HEK293 (cell line): Measurements from ENCODE around the gene LMBRD2.
A peak's percentile ranks its signal among the peaks of the same experiment; 100 is the strongest.

Experiments used
- CTCF ChIP-seq: fragments of 450-650 bp; formaldehyde crosslinking; IDR thresholded peaks from 2 replicates; pipeline ENCODE4 v1.5.1; 2016; ENCODE audit warnings: missing biosample characterization, missing genetic modification characterization
- EGR2 ChIP-seq: fragments of 450-650 bp; formaldehyde crosslinking; IDR thresholded peaks from 2 replicates; pipeline ENCODE4 v1.5.1; 2016; ENCODE audit warnings: low read depth, missing biosample characterization, missing genetic modification characterization
- GLI4 ChIP-seq: fragments of 450-650 bp; formaldehyde crosslinking; IDR thresholded peaks from 2 replicates; pipeline ENCODE4 v1.5.1; 2016; ENCODE audit warnings: missing biosample characterization, missing genetic modification characterization
- GLIS2 ChIP-seq: fragments of 450-650 bp; formaldehyde crosslinking; IDR thresholded peaks from 2 replicates; pipeline ENCODE4 v1.5.1; 2016; ENCODE audit warnings: missing biosample characterization, missing genetic modification characterization
- HOXC10 ChIP-seq: sonication (generic); formaldehyde crosslinking; IDR thresholded peaks from 2 replicates; pipeline ENCODE4 v1.8.1; 2023; ENCODE audit warnings: mild to moderate bottlenecking, missing genetic modification reagents
- INSM2 ChIP-seq: fragments of 450-650 bp; formaldehyde crosslinking; IDR thresholded peaks from 2 replicates; pipeline ENCODE4 v1.5.1; 2016; ENCODE audit warnings: missing biosample characterization, missing genetic modification characterization
- SCRT2 ChIP-seq: fragments of 450-650 bp; formaldehyde crosslinking; IDR thresholded peaks from 2 replicates; pipeline ENCODE4 v1.5.1; 2016; ENCODE audit warnings: missing biosample characterization, missing genetic modification characterization
- YY2 ChIP-seq: fragments of 450-650 bp; formaldehyde crosslinking; IDR thresholded peaks from 2 replicates; pipeline ENCODE4 v1.5.1; 2016; ENCODE audit warnings: missing biosample characterization, missing genetic modification characterization
- ZBTB11 ChIP-seq: fragments of 450-650 bp; formaldehyde crosslinking; conservative IDR thresholded peaks from 2 replicates; pipeline ENCODE4 v1.5.1; 2016; ENCODE audit warnings: low read depth, missing biosample characterization, missing genetic modification characterization
- ZBTB7A ChIP-seq: fragments of 450-650 bp; formaldehyde crosslinking; IDR thresholded peaks from 2 replicates; pipeline ENCODE4 v1.5.1; 2016; ENCODE audit warnings: low read depth, missing biosample characterization, missing genetic modification characterization
- ZBTB8A ChIP-seq: fragments of 450-650 bp; formaldehyde crosslinking; IDR thresholded peaks from 2 replicates; pipeline ENCODE4 v1.5.1; 2016; ENCODE audit warnings: missing biosample characterization, missing genetic modification characterization
- ZNF16 ChIP-seq: fragments of 450-650 bp; formaldehyde crosslinking; IDR thresholded peaks from 2 replicates; pipeline ENCODE4 v1.5.1; 2016; ENCODE audit warnings: low read depth, missing biosample characterization, missing genetic modification characterization
- ZNF280C ChIP-seq: fragments of 450-650 bp; formaldehyde crosslinking; IDR thresholded peaks from 2 replicates; pipeline ENCODE4 v1.5.1; 2016; ENCODE audit warnings: missing biosample characterization, missing genetic modification characterization
- ZNF324 ChIP-seq: fragments of 450-650 bp; formaldehyde crosslinking; IDR thresholded peaks from 2 replicates; pipeline ENCODE4 v1.5.1; 2016; ENCODE audit warnings: missing biosample characterization, missing genetic modification characterization
- ZNF488 ChIP-seq: fragments of 450-650 bp; formaldehyde crosslinking; IDR thresholded peaks from 2 replicates; pipeline ENCODE4 v1.5.1; 2016; ENCODE audit warnings: missing biosample characterization, missing genetic modification characterization
- ZNF654 ChIP-seq: fragments of 450-650 bp; formaldehyde crosslinking; IDR thresholded peaks from 2 replicates; pipeline ENCODE4 v1.5.1; 2016; ENCODE audit warnings: low read depth, missing biosample characterization, missing genetic modification characterization
- ZNF777 ChIP-seq: fragments of 450-650 bp; formaldehyde crosslinking; IDR thresholded peaks from 2 replicates; pipeline ENCODE4 v1.5.1; 2017; ENCODE audit warnings: missing biosample characterization, missing genetic modification characterization, borderline replicate concordance
- ZNF791 ChIP-seq: fragments of 450-650 bp; formaldehyde crosslinking; IDR thresholded peaks from 2 replicates; pipeline ENCODE4 v1.5.1; 2016; ENCODE audit warnings: missing biosample characterization, missing genetic modification characterization
- ZNF837 ChIP-seq: fragments of 450-650 bp; formaldehyde crosslinking; IDR thresholded peaks from 2 replicates; pipeline ENCODE4 v1.5.1; 2016; ENCODE audit warnings: missing biosample characterization, missing genetic modification characterization
- ZSCAN30 ChIP-seq: fragments of 450-650 bp; IDR thresholded peaks from 2 replicates; pipeline ENCODE4 v1.5.1; 2018; ENCODE audit warnings: missing biosample characterization, mild to moderate bottlenecking, missing genetic modification characterization, moderate library complexity
- TF ChIP-seq, protein P1 (sequence below): fragments of 450-650 bp; formaldehyde crosslinking; IDR thresholded peaks from 2 replicates; pipeline ENCODE4 v1.5.1; 2016; ENCODE audit warnings: missing biosample characterization, missing genetic modification characterization
- TF ChIP-seq, protein P2 (sequence below): fragments of 450-650 bp; formaldehyde crosslinking; IDR thresholded peaks from 2 replicates; pipeline ENCODE4 v1.5.1; 2016; ENCODE audit warnings: missing biosample characterization, missing genetic modification characterization, low read depth
- TF ChIP-seq, protein P3 (sequence below): fragments of 450-650 bp; formaldehyde crosslinking; IDR thresholded peaks from 2 replicates; pipeline ENCODE4 v1.5.1; 2016; ENCODE audit warnings: missing biosample characterization, missing genetic modification characterization

LMBRD2 gene

GRCh38 chr5:36073595-36074216, 78.0 kb downstream of the LMBRD2 start (continued):
- TF ChIP-seq CTCF (tag by site-specific recombination), result 0 out of 2 replicates have a peak, but pooled peaks have one; percentile 59
- TF ChIP-seq ZNF791, result no peak
- TF ChIP-seq, protein P1, sequence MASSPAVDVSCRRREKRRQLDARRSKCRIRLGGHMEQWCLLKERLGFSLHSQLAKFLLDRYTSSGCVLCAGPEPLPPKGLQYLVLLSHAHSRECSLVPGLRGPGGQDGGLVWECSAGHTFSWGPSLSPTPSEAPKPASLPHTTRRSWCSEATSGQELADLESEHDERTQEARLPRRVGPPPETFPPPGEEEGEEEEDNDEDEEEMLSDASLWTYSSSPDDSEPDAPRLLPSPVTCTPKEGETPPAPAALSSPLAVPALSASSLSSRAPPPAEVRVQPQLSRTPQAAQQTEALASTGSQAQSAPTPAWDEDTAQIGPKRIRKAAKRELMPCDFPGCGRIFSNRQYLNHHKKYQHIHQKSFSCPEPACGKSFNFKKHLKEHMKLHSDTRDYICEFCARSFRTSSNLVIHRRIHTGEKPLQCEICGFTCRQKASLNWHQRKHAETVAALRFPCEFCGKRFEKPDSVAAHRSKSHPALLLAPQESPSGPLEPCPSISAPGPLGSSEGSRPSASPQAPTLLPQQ (tag by site-specific recombination), result no peak
- peak; percentile 58 for TF ChIP-seq SCRT2 (tag by site-specific recombination)
- no peak for TF ChIP-seq INSM2 (tag by site-specific recombination)
- TF ChIP-seq ZBTB7A (tag by site-specific recombination), result no peak
- TF ChIP-seq ZNF280C, result no peak
- no peak for TF ChIP-seq YY2
- no peak for TF ChIP-seq ZNF777 (tag by site-specific recombination)
- no peak for TF ChIP-seq ZNF488 (tag by site-specific recombination)
- TF ChIP-seq ZNF16 (tag by site-specific recombination), result no peak
- no peak for TF ChIP-seq ZNF324 (tag by site-specific recombination)
- no peak for TF ChIP-seq ZBTB11 (tag by site-specific recombination)
- TF ChIP-seq HOXC10 (CRISPR knock-in tag), result no peak
- no peak for TF ChIP-seq ZSCAN30 (tag by site-specific recombination)
- TF ChIP-seq EGR2 (tag by site-specific recombination), result no peak
- no peak for TF ChIP-seq GLIS2 (tag by site-specific recombination)
- TF ChIP-seq ZBTB8A (tag by site-specific recombination), result no peak
- peak; percentile 61 for TF ChIP-seq ZNF654 (tag by site-specific recombination)
- TF ChIP-seq, protein P2, sequence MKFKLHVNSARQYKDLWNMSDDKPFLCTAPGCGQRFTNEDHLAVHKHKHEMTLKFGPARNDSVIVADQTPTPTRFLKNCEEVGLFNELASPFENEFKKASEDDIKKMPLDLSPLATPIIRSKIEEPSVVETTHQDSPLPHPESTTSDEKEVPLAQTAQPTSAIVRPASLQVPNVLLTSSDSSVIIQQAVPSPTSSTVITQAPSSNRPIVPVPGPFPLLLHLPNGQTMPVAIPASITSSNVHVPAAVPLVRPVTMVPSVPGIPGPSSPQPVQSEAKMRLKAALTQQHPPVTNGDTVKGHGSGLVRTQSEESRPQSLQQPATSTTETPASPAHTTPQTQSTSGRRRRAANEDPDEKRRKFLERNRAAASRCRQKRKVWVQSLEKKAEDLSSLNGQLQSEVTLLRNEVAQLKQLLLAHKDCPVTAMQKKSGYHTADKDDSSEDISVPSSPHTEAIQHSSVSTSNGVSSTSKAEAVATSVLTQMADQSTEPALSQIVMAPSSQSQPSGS (tag by site-specific recombination), result no peak
- TF ChIP-seq, protein P3, sequence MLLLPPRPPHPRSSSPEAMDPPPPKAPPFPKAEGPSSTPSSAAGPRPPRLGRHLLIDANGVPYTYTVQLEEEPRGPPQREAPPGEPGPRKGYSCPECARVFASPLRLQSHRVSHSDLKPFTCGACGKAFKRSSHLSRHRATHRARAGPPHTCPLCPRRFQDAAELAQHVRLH (tag by site-specific recombination), result no peak
- no peak for TF ChIP-seq ZNF837 (tag by site-specific recombination)
- TF ChIP-seq GLI4, result no peak
